Dedifferentiated amniotic fluid mesenchymal stem cell (primary cell): Measurements from ENCODE around the gene MXD4.
A peak's percentile ranks its signal among the peaks of the same experiment; 100 is the strongest.
"Not testable (repeated sequence)": the region's sequence is repeated elsewhere in the genome, so short reads cannot be mapped to it uniquely, and the experiment has no call there.

ENCODE experiments used
- DNase-seq: peaks from one replicate; pipeline ENCODE4 v3.0.0-alpha.2; 2016; ENCODE audit errors: extremely low spot score

The MXD4 gene

GRCh38 chr4:2250357-2251072, 11.4 kb downstream of the MXD4 start:
- DNase-seq: no peak

- DNase-seq: no peak
Observed at GRCh38 chr4:2249526-2250356, 12.2 kb downstream of the MXD4 start.

- no peak for DNase-seq
Observed at GRCh38 chr4:2248821-2249261, 13.1 kb downstream of the MXD4 start.

- DNase-seq: no peak
Observed at GRCh38 chr4:2248044-2248780, 13.7 kb downstream of the MXD4 start.

GRCh38 chr4:2247128-2248043, 14.5 kb downstream of the MXD4 start:
- DNase-seq: no peak

GRCh38 chr4:2246384-2247127, 15.4 kb downstream of the MXD4 start:
- DNase-seq: no peak

- no peak for DNase-seq
Observed at GRCh38 chr4:2245787-2246275, 16.1 kb downstream of the MXD4 start.

GRCh38 chr4:2245057-2245786, 16.7 kb downstream of the MXD4 start:
- DNase-seq: no peak

- no peak for DNase-seq
Observed at GRCh38 chr4:2243681-2244380, 18.1 kb downstream of the MXD4 start.

GRCh38 chr4:2241410-2242353, 20.2 kb downstream of the MXD4 start, which contains the start of the genes HAUS3 and POLN:
Gene HAUS3, minus strand, starts transcription at chr4:2242121. Its CDS starts 1,175 bp downstream, at chr4:2240946.
Gene POLN, minus strand, starts transcription at chr4:2242121. Its CDS starts 12,890 bp downstream, at chr4:2229231.
- peak; percentile 97 for DNase-seq

- DNase-seq: no peak
Observed at GRCh38 chr4:2241003-2241402, 20.9 kb downstream of the MXD4 start.

- no peak for DNase-seq
Observed at GRCh38 chr4:2236944-2237666, 24.8 kb downstream of the MXD4 start.

GRCh38 chr4:2231082-2231481, 30.8 kb downstream of the MXD4 start:
- DNase-seq: no peak

- DNase-seq: no peak
Observed at GRCh38 chr4:2226261-2226660, 35.6 kb downstream of the MXD4 start.

GRCh38 chr4:2222838-2223237, 39.1 kb downstream of the MXD4 start:
- no peak for DNase-seq

GRCh38 chr4:2221378-2221777, 40.5 kb downstream of the MXD4 start:
- not testable (repeated sequence) for DNase-seq

GRCh38 chr4:2220016-2220630, 41.8 kb downstream of the MXD4 start:
- peak; percentile 80 for DNase-seq
